H9 (cell line): ENCODE data around the gene ARMC9. TPM values are rescaled to one million over a fixed set of nuclear protein-coding genes. Genes with fewer than 3 reads are reported as not detected.
"Not testable (repeated sequence)": the region's sequence is repeated elsewhere in the genome, so short reads cannot be mapped to it uniquely, and the experiment has no call there.

Experiments
- DNase-seq: peaks from one replicate; pipeline ENCODE4 v3.0.0-alpha.2; 2017
- H2AFZ ChIP-seq: one replicate; pipeline ENCODE4 v1.6.1; 2013; ENCODE audit warnings: mild to moderate bottlenecking, low read length, control low read depth, moderate library complexity
- H2AK5ac ChIP-seq: 2 replicates; pipeline ENCODE4 v1.6.1; 2013; ENCODE audit warnings: low read length, control low read depth, mixed read lengths; ENCODE audit not compliant: insufficient read length
- H2BK120ac ChIP-seq: one replicate; pipeline ENCODE4 v1.6.1; 2013; ENCODE audit warnings: low read depth, mild to moderate bottlenecking, low read length, control low read depth, inconsistent platforms; ENCODE audit not compliant: poor library complexity, severe bottlenecking
- H2BK12ac ChIP-seq: 2 replicates; pipeline ENCODE4 v1.6.1; 2013; ENCODE audit warnings: low read length, control low read depth, mixed read lengths, low read depth; ENCODE audit not compliant: insufficient read length
- H2BK15ac ChIP-seq: 2 replicates; pipeline ENCODE4 v1.6.1; 2013; ENCODE audit warnings: low read depth, low read length, control low read depth
- H2BK20ac ChIP-seq: one replicate; pipeline ENCODE4 v1.6.1; 2013; ENCODE audit warnings: low read depth, mild to moderate bottlenecking, low read length, control low read depth, inconsistent platforms; ENCODE audit not compliant: poor library complexity, severe bottlenecking
- H2BK5ac ChIP-seq: 2 replicates; pipeline ENCODE4 v1.6.1; 2013; ENCODE audit warnings: low read length, control low read depth, mixed read lengths; ENCODE audit not compliant: insufficient read length
- H3K14ac ChIP-seq: 2 replicates; pipeline ENCODE4 v1.6.1; 2013; ENCODE audit warnings: low read length, control low read depth; ENCODE audit not compliant: insufficient read depth
- H3K18ac ChIP-seq: 2 replicates; pipeline ENCODE4 v1.6.1; 2013; ENCODE audit warnings: low read depth, mild to moderate bottlenecking, mixed read lengths, low read length, control low read depth; ENCODE audit not compliant: insufficient read length
- H3K23ac ChIP-seq: 2 replicates; pipeline ENCODE4 v1.6.1; 2013; ENCODE audit warnings: low read length, control low read depth, mixed read lengths, low read depth; ENCODE audit not compliant: insufficient read length
- H3K23me2 ChIP-seq: 2 replicates; pipeline ENCODE4 v1.6.1; 2013; ENCODE audit warnings: low read depth, mild to moderate bottlenecking, mixed read lengths, low read length, control low read depth; ENCODE audit not compliant: insufficient read length, poor library complexity, severe bottlenecking
- H3K27ac ChIP-seq: 2 replicates; pipeline ENCODE4 v1.5.1; 2013; ENCODE audit warnings: low read length, control low read depth, mixed read lengths, low read depth; ENCODE audit not compliant: insufficient read length
- H3K27me3 ChIP-seq: 2 replicates; pipeline ENCODE4 v1.6.1; 2013; ENCODE audit warnings: low read length, control low read depth, inconsistent platforms; ENCODE audit not compliant: insufficient read depth
- H3K4ac ChIP-seq: 2 replicates; pipeline ENCODE4 v1.6.1; 2013; ENCODE audit warnings: low read depth, mild to moderate bottlenecking, control low read depth, inconsistent platforms, low read length, moderate library complexity
- H3K4me1 ChIP-seq: 2 replicates; pipeline ENCODE4 v1.6.1; 2013; ENCODE audit warnings: low read length, control low read depth, inconsistent platforms; ENCODE audit not compliant: insufficient read depth
- H3K4me2 ChIP-seq: 2 replicates; pipeline ENCODE4 v1.6.1; 2013; ENCODE audit warnings: low read length, control low read depth, mixed read lengths; ENCODE audit not compliant: insufficient read length, insufficient read depth
- H3K56ac ChIP-seq: 2 replicates; pipeline ENCODE4 v1.6.1; 2013; ENCODE audit warnings: low read depth, mild to moderate bottlenecking, mixed read lengths, low read length, control low read depth; ENCODE audit not compliant: insufficient read length
- H3K79me1 ChIP-seq: 2 replicates; pipeline ENCODE4 v1.6.1; 2013; ENCODE audit warnings: low read depth, mild to moderate bottlenecking, moderate library complexity, low read length, control low read depth, inconsistent platforms; ENCODE audit not compliant: insufficient read depth, poor library complexity, severe bottlenecking
- H3K79me2 ChIP-seq: 2 replicates; pipeline ENCODE4 v1.6.1; 2013; ENCODE audit warnings: low read length, control low read depth, inconsistent platforms; ENCODE audit not compliant: insufficient read depth
- H3K9ac ChIP-seq: 2 replicates; pipeline ENCODE4 v1.6.1; 2013; ENCODE audit warnings: low read length, control low read depth, mixed read lengths; ENCODE audit not compliant: insufficient read length; ENCODE audit errors: extremely low read depth
- H3K9me3 ChIP-seq: one replicate; pipeline ENCODE4 v1.6.1; 2013; ENCODE audit warnings: low read depth, low read length, inconsistent platforms; ENCODE audit not compliant: control insufficient read depth
- H3T11ph ChIP-seq: one replicate; pipeline ENCODE4 v1.6.1; 2013; ENCODE audit warnings: mild to moderate bottlenecking, low read length, control low read depth, inconsistent platforms
- H4K20me1 ChIP-seq: one replicate; pipeline ENCODE4 v1.6.1; 2013; ENCODE audit not compliant: control insufficient read depth, insufficient read length, insufficient read depth
- H4K5ac ChIP-seq: 2 replicates; pipeline ENCODE4 v1.6.1; 2013; ENCODE audit warnings: low read depth, mild to moderate bottlenecking, mixed read lengths, low read length, control low read depth; ENCODE audit not compliant: insufficient read length
- H4K8ac ChIP-seq: replicated peaks from 2 replicates; pipeline ENCODE4 v1.6.1; 2013; ENCODE audit warnings: low read length, control low read depth, mixed read lengths, low read depth; ENCODE audit not compliant: insufficient read length
- H4K91ac ChIP-seq: 2 replicates; pipeline ENCODE4 v1.6.1; 2013; ENCODE audit warnings: low read depth, mild to moderate bottlenecking, moderate library complexity, mixed read lengths, low read length, control low read depth; ENCODE audit not compliant: insufficient read length
- H3K27ac Mint-ChIP-seq, 3 experiments: 2 replicates in 2 of 3; 3 replicates in 1 of 3; pipeline ENCODE4 v1.8.0; 2020 to 2021; ENCODE audit warnings: mixed read lengths in 3 of 3, mild to moderate bottlenecking in 1 of 3, moderate library complexity in 1 of 3
- H3K27me3 Mint-ChIP-seq: 2 replicates; pipeline ENCODE4 v1.8.0; 2021; ENCODE audit warnings: low read depth, mild to moderate bottlenecking, moderate library complexity, mixed read lengths
- H3K36me3 Mint-ChIP-seq, 3 experiments: 2 replicates in 2 of 3; 3 replicates in 1 of 3; pipeline ENCODE4 v1.8.0; 2020 to 2021; ENCODE audit warnings: low read depth in 3 of 3, mixed read lengths in 3 of 3; ENCODE audit not compliant: insufficient read depth in 1 of 3
- H3K4me1 Mint-ChIP-seq, 2 experiments: 2 replicates each; pipeline ENCODE4 v1.8.0; 2020; ENCODE audit warnings: mixed read lengths in 2 of 2
- H3K4me3 Mint-ChIP-seq, 2 experiments: 2 replicates in 1 of 2; 3 replicates in 1 of 2; pipeline ENCODE4 v1.8.0; 2020 to 2021; ENCODE audit warnings: mild to moderate bottlenecking in 2 of 2, mixed read lengths in 2 of 2, moderate library complexity in 1 of 2
- H3K9me3 Mint-ChIP-seq, 2 experiments: 2 replicates in 1 of 2; 3 replicates in 1 of 2; pipeline ENCODE4 v1.8.0; 2020; ENCODE audit warnings: mild to moderate bottlenecking in 2 of 2, mixed read lengths in 2 of 2, moderate library complexity in 1 of 2
- CTCF ChIP-seq: fragments of 200-600 bp; sonication (generic); conservative IDR thresholded peaks from 3 replicates; pipeline ENCODE4 v1.8.0; 2021; ENCODE audit warnings: antibody characterized with exemption, mild to moderate bottlenecking
- WGBS: extraction: QIAGEN DNeasy Blood & Tissue Kit; methylation state at CpG from one replicate; pipeline ENCODE4 v1.1.7; 2013; ENCODE audit warnings: missing lambda C conversion rate, low lambda C conversion rate, mixed read lengths; ENCODE audit not compliant: insufficient read length; ENCODE audit errors: extremely low coverage; 5-methylcytosine and 5-hydroxymethylcytosine counted together
- total RNA-seq: library from RNA; stranded (reverse); gene quantifications from 2 replicates; pipeline ENCODE4 v1.2.1, GENCODE V29; 2021

ARMC9 gene
- total RNA-seq, 1 experiment from 2014 or later = 37.6 TPM

- Histone ChIP-seq H3K18ac (no peak overlapping the region), H3K14ac (no peak overlapping the region), H3K23ac (no peak overlapping the region), H3K4me2 (no peak overlapping the region), H3T11ph (no peak overlapping the region), H3K9me3 (no peaks in the 10 kb centered on the region), H3K79me1 (no peaks in the 10 kb centered on the region), H3K23me2 (peaks cover 3% of the 10 kb centered on the region), H3K27me3 (no peaks in the 10 kb centered on the region), H3K4ac (no peak overlapping the region), H2BK12ac (no peak overlapping the region), H4K20me1 (no peaks in the 10 kb centered on the region), H2AK5ac (no peak overlapping the region), H4K8ac (no peak overlapping the region), H3K27ac (no peak overlapping the region), H3K4me1 (no peaks in the 10 kb centered on the region), H3K9ac (no peak overlapping the region), H2BK20ac (no peak overlapping the region), H4K5ac (no peak overlapping the region), H3K56ac (no peak overlapping the region), H3K79me2 (no peaks in the 10 kb centered on the region), H2BK15ac (no peak overlapping the region), H2AFZ (no peak overlapping the region), H4K91ac (no peak overlapping the region), H2BK120ac (no peak overlapping the region), H2BK5ac (no peak overlapping the region)
- no CpG with 5 or more reads among the region's 5 CpGs for WGBS
- Mint-ChIP-seq H3K27ac (no peak overlapping the region), H3K9me3 (no peaks in the 10 kb centered on the region), H3K36me3 (peaks cover 6 to 10% (median 8%) of the 10 kb centered on the region in 3 experiments), H3K27me3 (no peaks in the 10 kb centered on the region; the same call in 1 of the 2 replicates), H3K4me1 (peaks cover 30% of the 10 kb centered on the region in 2 experiments), H3K4me3 (peak overlapping the region in 1 of 2 experiments; percentile 21; a peak in 1 of 5 replicates)
- DNase-seq = no peak
- no peak for TF ChIP-seq CTCF
Observed at GRCh38 chr2:231196592-231196991, 1.8 kb upstream of the ARMC9 start.

GRCh38 chr2:231197196-231197595, 1.2 kb upstream of the ARMC9 start:
- H3K56ac ChIP-seq, H3K14ac ChIP-seq, H3T11ph ChIP-seq, H4K91ac ChIP-seq, H4K8ac ChIP-seq, H3K4me2 ChIP-seq, H3K18ac ChIP-seq, H2AFZ ChIP-seq, H3K23ac ChIP-seq, H2BK12ac ChIP-seq, H2BK20ac ChIP-seq, DNase-seq, H4K5ac ChIP-seq, H3K9ac ChIP-seq, H3K79me1 ChIP-seq, H3K27me3 ChIP-seq, H3K9me3 Mint-ChIP-seq, H3K4ac ChIP-seq, H2BK5ac ChIP-seq, H3K79me2 ChIP-seq, H3K23me2 ChIP-seq, H3K27ac Mint-ChIP-seq, H3K27ac ChIP-seq, H2BK120ac ChIP-seq, H3K4me1 ChIP-seq, H2BK15ac ChIP-seq, H2AK5ac ChIP-seq, H3K27me3 Mint-ChIP-seq, H3K9me3 ChIP-seq, H4K20me1 ChIP-seq: not testable (repeated sequence)
- H3K4me1 Mint-ChIP-seq = peaks cover 27% of the 10 kb centered on the region in 2 experiments
- H3K36me3 Mint-ChIP-seq = peaks cover 8 to 11% (median 10%) of the 10 kb centered on the region in 3 experiments
- peak overlapping the region; percentile 96 to 98 for H3K4me3 Mint-ChIP-seq
- no CpG with 5 or more reads among the region's 7 CpGs for WGBS
